SK-N-SH (cell line): ENCODE measurements around the gene GCM1. TPM values are rescaled to one million over a fixed set of nuclear protein-coding genes. Genes with fewer than 3 reads are reported as not detected.
"Not testable (repeated sequence)": the region's sequence is repeated elsewhere in the genome, so short reads cannot be mapped to it uniquely, and the experiment has no call there.

Experiments used
- CTCF ChIA-PET: fragments of 300-600, 350-600 bp; formaldehyde crosslinking; extraction: SDS; loops from one replicate; lab custom pipeline; 2021; lab: Yijun Ruan, JAX
- POLR2A ChIA-PET: fragments of 350-600 bp; sonication (Branson Sonifier 250); formaldehyde crosslinking; extraction: SDS; loops from one replicate; lab custom pipeline; 2020; ENCODE audit warnings: antibody characterized with exemption, inconsistent platforms; lab: Yijun Ruan, JAX
- DNase-seq: peaks from one replicate; pipeline ENCODE4 v3.0.0; 2012
- H2AFZ ChIP-seq: fragments of 200-600 bp; sonication (generic); 2 replicates; pipeline ENCODE4 v1.8.1; 2016; ENCODE audit warnings: antibody characterized with exemption, mild to moderate bottlenecking, low read depth
- H3F3A ChIP-seq: fragments of 200-600 bp; sonication (generic); replicated peaks from 2 replicates; pipeline ENCODE3; 2016; ENCODE audit warnings: antibody characterized with exemption, mild to moderate bottlenecking; ENCODE audit not compliant: insufficient read depth
- H3K27ac ChIP-seq, 2 experiments: fragments of 200-500 bp in 1 of 2; fragments of 200-600 bp in 1 of 2; sonication (Bioruptor generic) in 1 of 2; sonication (generic), shearing (Covaris generic) in 1 of 2; 2 replicates each; pipeline versions ENCODE4 v1.5.1 to v1.6.1; 2014 to 2016; ENCODE audit warnings: low read depth in 2 of 2, inconsistent platforms in 1 of 2, low read length in 1 of 2, mild to moderate bottlenecking in 1 of 2, mixed read lengths in 1 of 2
- H3K27me3 ChIP-seq: fragments of 200-600 bp; sonication (generic), shearing (Covaris generic); 2 replicates; pipeline ENCODE4 v1.6.1; 2016; ENCODE audit warnings: mixed run types; ENCODE audit not compliant: insufficient read depth
- H3K36me3 ChIP-seq, 2 experiments: fragments of 200-500 bp in 1 of 2; fragments of 200-600 bp in 1 of 2; sonication (Bioruptor generic) in 1 of 2; sonication (generic) in 1 of 2; replicated peaks in 1 of 2; 2 replicates each; pipeline versions ENCODE3 to v1.5.1; 2014 to 2016; ENCODE audit warnings: low read length in 1 of 2, mild to moderate bottlenecking in 1 of 2; ENCODE audit not compliant: insufficient read depth in 2 of 2, control insufficient read depth in 1 of 2
- H3K4me1 ChIP-seq, 2 experiments: fragments of 200-500 bp in 1 of 2; fragments of 200-600 bp in 1 of 2; sonication (Bioruptor generic) in 1 of 2; sonication (generic), shearing (Covaris generic) in 1 of 2; 2 replicates each; pipeline versions ENCODE4 v1.5.1 to v1.6.1; 2014 to 2016; ENCODE audit warnings: low read depth in 1 of 2, low read length in 1 of 2, mixed run types in 1 of 2; ENCODE audit not compliant: insufficient read depth in 2 of 2, control insufficient read depth in 1 of 2
- H3K4me2 ChIP-seq: fragments of 200-600 bp; sonication (generic), shearing (Covaris generic); 2 replicates; pipeline ENCODE4 v1.6.1; 2017; ENCODE audit warnings: mixed run types
- H3K4me3 ChIP-seq, 2 experiments: fragments of 200-500 bp in 1 of 2; fragments of 200-600 bp in 1 of 2; sonication (Bioruptor generic) in 1 of 2; sonication (generic), shearing (Covaris generic) in 1 of 2; 2 replicates each; pipeline versions ENCODE4 v1.5.1 to v1.8.1; 2014 to 2016; ENCODE audit warnings: low read depth in 2 of 2, inconsistent platforms in 1 of 2, low read length in 1 of 2, mild to moderate bottlenecking in 1 of 2, mixed read lengths in 1 of 2, moderate library complexity in 1 of 2
- H3K79me2 ChIP-seq: fragments of 200-600 bp; sonication (generic); 2 replicates; pipeline ENCODE4 v1.8.1; 2017; ENCODE audit warnings: mild to moderate bottlenecking; ENCODE audit not compliant: insufficient read depth
- H3K9ac ChIP-seq: fragments of 200-600 bp; sonication (generic); 2 replicates; pipeline ENCODE4 v1.6.1; 2017; ENCODE audit warnings: mixed run types
- H3K9me2 ChIP-seq: fragments of 200-600 bp; sonication (generic); 2 replicates; pipeline ENCODE4 v1.6.1; 2017; ENCODE audit warnings: mixed run types
- H3K9me3 ChIP-seq: fragments of 200-600 bp; sonication (generic); 2 replicates; pipeline ENCODE4 v1.6.1; 2017; ENCODE audit warnings: mixed run types, mild to moderate bottlenecking, moderate library complexity
- H4K20me1 ChIP-seq: fragments of 200-600 bp; sonication (generic); 2 replicates; pipeline ENCODE4 v1.6.1; 2017; ENCODE audit warnings: mild to moderate bottlenecking, mixed run types; ENCODE audit not compliant: insufficient read depth
- CHD2 ChIP-seq: fragments of 150-350 bp; IDR thresholded peaks from 2 replicates; pipeline ENCODE4 v1.6.1; 2018; ENCODE audit warnings: low read length; ENCODE audit not compliant: partially characterized antibody
- GATA2 ChIP-seq: sonication (generic); formaldehyde crosslinking; IDR thresholded peaks from 2 replicates; pipeline ENCODE4 v1.5.0; 2020; ENCODE audit warnings: mild to moderate bottlenecking, missing genetic modification reagents
- MXI1 ChIP-seq: IDR thresholded peaks from 2 replicates; pipeline ENCODE4 v1.6.1; 2012; ENCODE audit warnings: mild to moderate bottlenecking, low read depth, low read length, improper control_type of control experiment
- RCOR1 ChIP-seq: fragments of 150-350 bp; IDR thresholded peaks from 2 replicates; pipeline ENCODE4 v1.6.1; 2017; ENCODE audit warnings: antibody characterized with exemption, low read length
- TAF1 ChIP-seq: IDR thresholded peaks from 2 replicates; pipeline ENCODE4 v1.6.1; 2012; ENCODE audit warnings: low read depth, mild to moderate bottlenecking, low read length, moderate library complexity, borderline replicate concordance
- TEAD4 ChIP-seq: IDR thresholded peaks from 2 replicates; pipeline ENCODE4 v1.4.0; 2012; ENCODE audit warnings: mild to moderate bottlenecking, borderline replicate concordance; ENCODE audit not compliant: insufficient read depth
- WGBS: methylation state at CpG from one replicate; pipeline ENCODE4 v1.1.6; 2017; ENCODE audit warnings: low lambda C conversion rate; 5-methylcytosine and 5-hydroxymethylcytosine counted together
- polyA plus RNA-seq, 3 experiments: library from polyadenylated mRNA; depleted of rRNA; stranded (reverse); fragments of >200 nt; gene quantifications; 2 replicates each; pipeline ENCODE4 v1.2.3, GENCODE V29; 2012

The GCM1 gene
- polyA plus RNA-seq, 1 of the 3 experiments (the other 2 are of a cell fraction) = not detected

GRCh38 chr6:53159558-53159957 lies 10.9 kb upstream of the GCM1 start:
- POLR2A ChIA-PET = no interaction called here
- H2AFZ ChIP-seq = no peak overlapping the region
- no peak overlapping the region for H3K27ac ChIP-seq
- no peaks in the 10 kb centered on the region for H3K79me2 ChIP-seq
- 17% methylated on average over 2 of the region's 2 CpGs for WGBS
- DNase-seq = no peak
- H3K36me3 ChIP-seq = no peaks in the 10 kb centered on the region
- TF ChIP-seq MXI1 (no peak), TAF1 (no peak), GATA2 (CRISPR knock-in tag) (no peak), TEAD4 (no peak), RCOR1 (no peak), CHD2 (no peak)
- TF ChIP-seq, all 33 proteins: peak for 0
- no peaks in the 10 kb centered on the region for H3F3A ChIP-seq
- no peak overlapping the region for H3K9ac ChIP-seq
- CTCF ChIA-PET = interaction anchor here (0.6 to 2.0 kb wide), 3 partner anchors 325 to 385 kb away, joined by 3 to 9 read pairs (median 3); partner anchors contain the start of gene GCLC
- H3K9me3 ChIP-seq = no peaks in the 10 kb centered on the region; the same call in 1 of the 2 replicates
- H3K4me2 ChIP-seq = no peak overlapping the region
- no peaks in the 10 kb centered on the region for H4K20me1 ChIP-seq
- H3K4me1 ChIP-seq = no peaks in the 10 kb centered on the region
- no peaks in the 10 kb centered on the region for H3K9me2 ChIP-seq
- H3K4me3 ChIP-seq = no peak overlapping the region
- no peaks in the 10 kb centered on the region for H3K27me3 ChIP-seq

DNA sequence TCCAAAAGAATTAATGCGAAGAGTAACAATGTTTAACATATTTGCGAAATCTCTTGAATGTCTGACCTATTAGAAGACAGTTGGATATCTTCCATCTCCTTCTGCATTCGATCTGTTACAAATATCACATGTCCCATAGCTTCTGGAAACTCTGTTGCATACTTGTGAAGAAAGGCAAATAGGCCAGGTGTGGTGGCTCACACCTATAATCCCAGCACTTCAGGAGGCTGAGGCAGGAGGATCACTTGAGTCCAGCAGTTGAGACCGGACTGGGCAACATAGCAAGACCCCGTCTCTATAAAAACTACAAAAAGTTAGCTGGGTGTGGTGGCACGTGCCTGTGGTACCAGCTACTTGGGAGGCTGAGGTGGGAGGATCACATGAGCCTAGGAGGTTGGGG lies 9.4 kb upstream of the GCM1 start:
- H3K36me3 ChIP-seq, H3K79me2 ChIP-seq, H3K4me1 ChIP-seq, H2AFZ ChIP-seq, POLR2A ChIA-PET, H4K20me1 ChIP-seq, H3F3A ChIP-seq, H3K4me2 ChIP-seq, H3K4me3 ChIP-seq, H3K9ac ChIP-seq, H3K9me2 ChIP-seq, DNase-seq, H3K27ac ChIP-seq, H3K27me3 ChIP-seq, H3K9me3 ChIP-seq: not testable (repeated sequence)
- 45% methylated on average over 6 of the region's 6 CpGs for WGBS
- CTCF ChIA-PET = interaction anchor here (0.7 kb wide), 1 partner anchor 326 kb away, joined by 3 read pairs; no protein-coding TSS in a partner anchor

GRCh38 chr6:53155279-53155678 lies 6.6 kb upstream of the GCM1 start:
- whole genome bisulfite sequencing = 52% methylated on average over 4 of the region's 4 CpGs
- POLR2A ChIA-PET, H3K4me3 ChIP-seq, H3K9ac ChIP-seq, H3K36me3 ChIP-seq, H3K79me2 ChIP-seq, DNase-seq, H3K9me3 ChIP-seq, H3F3A ChIP-seq, H3K4me2 ChIP-seq, H3K9me2 ChIP-seq, H3K27ac ChIP-seq, H2AFZ ChIP-seq, H4K20me1 ChIP-seq, H3K4me1 ChIP-seq: not testable (repeated sequence)
- H3K27me3 ChIP-seq = peaks cover 13% of the 10 kb centered on the region; the same call in 1 of the 2 replicates
- CTCF ChIA-PET = interaction anchor here (1.0 to 1.9 kb wide), 4 partner anchors 16 to 329 kb away, joined by 3 to 5 read pairs (median 4); no protein-coding TSS in a partner anchor
